H1 (cell line): ENCODE data around the gene MACROD2. TPM values are rescaled to one million over a fixed set of nuclear protein-coding genes. Genes with fewer than 3 reads are reported as not detected.

Experiments
- CTCF ChIA-PET: fragments of 300-600 bp; sonication (Branson Sonifier 250); formaldehyde crosslinking; loops from one replicate; lab custom pipeline; 2021; ENCODE audit not compliant: partially characterized antibody; lab: Charles Lee
- POLR2A ChIA-PET: fragments of 300-600 bp; sonication (Branson Sonifier 250); formaldehyde crosslinking; loops from one replicate; lab custom pipeline; 2021; ENCODE audit warnings: inconsistent platforms; ENCODE audit not compliant: partially characterized antibody; lab: Charles Lee
- DNase-seq, 2 experiments: peaks; one replicate each; pipeline versions ENCODE4 v3.0.0 to v3.0.0-alpha.2; 2010 to 2022; ENCODE audit warnings: low spot score in 2 of 2, low read depth in 1 of 2, mixed read lengths in 1 of 2
- FAIRE-seq: peaks from 2 replicates; lab custom pipeline; 2011; peaks lifted over from hg19 to GRCh38; lab: Jason Lieb, UNC
- H2AFZ ChIP-seq: 2 replicates; pipeline ENCODE4 v1.8.1; 2012; ENCODE audit warnings: low read length, inconsistent platforms
- H2AK5ac ChIP-seq: 2 replicates; pipeline ENCODE4 v1.6.1; 2013; ENCODE audit warnings: low read depth, low read length
- H2BK120ac ChIP-seq: replicated peaks from 2 replicates; pipeline ENCODE3; 2013; ENCODE audit warnings: low read depth, low read length, inconsistent platforms
- H2BK12ac ChIP-seq: 2 replicates; pipeline ENCODE4 v1.6.1; 2013; ENCODE audit warnings: low read depth, low read length
- H2BK15ac ChIP-seq: 2 replicates; pipeline ENCODE4 v1.6.1; 2013; ENCODE audit warnings: low read length
- H2BK20ac ChIP-seq: 2 replicates; pipeline ENCODE4 v1.6.1; 2013; ENCODE audit warnings: low read length
- H2BK5ac ChIP-seq: 2 replicates; pipeline ENCODE4 v1.6.1; 2013; ENCODE audit warnings: low read depth, low read length
- H3K14ac ChIP-seq: 2 replicates; pipeline ENCODE4 v1.6.1; 2013; ENCODE audit warnings: inconsistent platforms; ENCODE audit not compliant: insufficient read length
- H3K18ac ChIP-seq: 2 replicates; pipeline ENCODE4 v1.6.1; 2013; ENCODE audit warnings: low read length; ENCODE audit errors: extremely low read depth
- H3K23ac ChIP-seq: 2 replicates; pipeline ENCODE4 v1.6.1; 2013; ENCODE audit warnings: inconsistent platforms; ENCODE audit not compliant: insufficient read length
- H3K23me2 ChIP-seq: 2 replicates; pipeline ENCODE4 v1.6.1; 2013; ENCODE audit warnings: low read depth, low read length
- H3K27ac ChIP-seq: 2 replicates; pipeline ENCODE4 v1.6.1; 2011; ENCODE audit warnings: low read depth, low read length, inconsistent platforms
- H3K27me3 ChIP-seq, 4 experiments: replicated peaks in 1 of 4; 1 replicate in 1 of 4; 2 replicates in 3 of 4; pipeline versions ENCODE4 v1.6.1 to v1.8.1; 2011 to 2013; ENCODE audit warnings: low read length in 3 of 4, mild to moderate bottlenecking in 3 of 4, inconsistent platforms in 2 of 4, mixed read lengths in 2 of 4, moderate library complexity in 1 of 4; ENCODE audit not compliant: control insufficient read depth in 3 of 4, insufficient read depth in 3 of 4; ENCODE audit errors: extremely low read depth in 1 of 4
- H3K36me3 ChIP-seq, 4 experiments: 2 replicates each; pipeline versions ENCODE4 v1.6.1 to v1.8.1; 2011 to 2013; ENCODE audit warnings: mild to moderate bottlenecking in 4 of 4, low read length in 3 of 4, moderate library complexity in 2 of 4, control low read depth in 1 of 4, inconsistent platforms in 1 of 4; ENCODE audit not compliant: insufficient read depth in 4 of 4, control insufficient read depth in 2 of 4
- H3K4ac ChIP-seq: replicated peaks from 2 replicates; pipeline ENCODE3; 2013; ENCODE audit warnings: low read length, low read depth, mixed read lengths, inconsistent platforms; ENCODE audit not compliant: insufficient read length
- H3K4me1 ChIP-seq, 4 experiments: replicated peaks in 1 of 4; 1 replicate in 1 of 4; 2 replicates in 3 of 4; pipeline versions ENCODE4 v1.6.1 to v1.8.1; 2011 to 2013; ENCODE audit warnings: low read length in 3 of 4, inconsistent platforms in 2 of 4, mixed read lengths in 1 of 4; ENCODE audit not compliant: insufficient read depth in 4 of 4, control insufficient read depth in 3 of 4
- H3K4me2 ChIP-seq, 2 experiments: 2 replicates each; pipeline versions ENCODE4 v1.6.1 to v1.8.1; 2011 to 2013; ENCODE audit warnings: low read depth in 2 of 2, low read length in 2 of 2, control low read depth in 1 of 2, inconsistent platforms in 1 of 2, mild to moderate bottlenecking in 1 of 2; ENCODE audit not compliant: insufficient read depth in 1 of 2
- H3K4me3 ChIP-seq, 4 experiments: fragments of 200-600, 300-600 bp in 1 of 4; sonication (generic), shearing (Covaris generic), sonication (Bioruptor Twin) in 1 of 4; 2 replicates each; pipeline versions ENCODE4 v1.5.1 to v1.8.1; 2011 to 2016; ENCODE audit warnings: low read length in 4 of 4, low read depth in 3 of 4, control low read depth in 2 of 4, inconsistent platforms in 2 of 4, mild to moderate bottlenecking in 2 of 4, mixed read lengths in 1 of 4, moderate library complexity in 1 of 4; ENCODE audit not compliant: insufficient read depth in 2 of 4; ENCODE audit errors: extremely low read depth in 1 of 4
- H3K56ac ChIP-seq: replicated peaks from 2 replicates; pipeline ENCODE3; 2013; ENCODE audit warnings: low read depth, mild to moderate bottlenecking, mixed read lengths, low read length, inconsistent platforms; ENCODE audit not compliant: insufficient read length
- H3K79me1 ChIP-seq: 2 replicates; pipeline ENCODE4 v1.6.1; 2013; ENCODE audit warnings: low read depth, low read length, control low read depth
- H3K79me2 ChIP-seq, 2 experiments: 2 replicates each; pipeline versions ENCODE4 v1.6.1 to v1.8.1; 2012 to 2013; ENCODE audit warnings: low read length in 2 of 2, mild to moderate bottlenecking in 2 of 2, inconsistent platforms in 1 of 2; ENCODE audit not compliant: insufficient read depth in 2 of 2, control insufficient read depth in 1 of 2
- H3K9ac ChIP-seq, 4 experiments: replicated peaks in 1 of 4; 1 replicate in 1 of 4; 2 replicates in 3 of 4; pipeline versions ENCODE4 v1.6.1 to v1.8.1; 2011 to 2013; ENCODE audit warnings: low read depth in 3 of 4, low read length in 3 of 4, control low read depth in 2 of 4, mild to moderate bottlenecking in 2 of 4, moderate library complexity in 2 of 4, inconsistent platforms in 1 of 4; ENCODE audit errors: extremely low read depth in 1 of 4
- H3K9me3 ChIP-seq, 2 experiments: 2 replicates each; pipeline versions ENCODE4 v1.6.1 to v1.8.1; 2012 to 2013; ENCODE audit warnings: mild to moderate bottlenecking in 2 of 2, moderate library complexity in 2 of 2, control low read depth in 1 of 2, inconsistent platforms in 1 of 2, low read depth in 1 of 2, low read length in 1 of 2, mixed read lengths in 1 of 2; ENCODE audit not compliant: insufficient read depth in 2 of 2
- H4K20me1 ChIP-seq, 2 experiments: replicated peaks in 1 of 2; 2 replicates each; pipeline versions ENCODE3 to v1.8.1; 2011 to 2013; ENCODE audit warnings: inconsistent platforms in 2 of 2, low read length in 2 of 2, mild to moderate bottlenecking in 1 of 2; ENCODE audit not compliant: insufficient read depth in 2 of 2, control insufficient read depth in 1 of 2
- H4K5ac ChIP-seq: 2 replicates; pipeline ENCODE4 v1.6.1; 2013; ENCODE audit warnings: low read length, low read depth, mixed read lengths, inconsistent platforms; ENCODE audit not compliant: insufficient read length
- H4K8ac ChIP-seq: 2 replicates; pipeline ENCODE4 v1.8.0; 2013; ENCODE audit warnings: mild to moderate bottlenecking, moderate library complexity, low read length, inconsistent platforms; ENCODE audit not compliant: insufficient read depth; ENCODE audit errors: extremely low read depth
- H4K91ac ChIP-seq: replicated peaks from 2 replicates; pipeline ENCODE3; 2013; ENCODE audit warnings: low read length, mixed read lengths, inconsistent platforms; ENCODE audit not compliant: insufficient read length
- ASH2L ChIP-seq: fragments of 200-600, 300-600 bp; sonication (generic); IDR thresholded peaks from one replicate; pipeline ENCODE4 v1.7.1; 2017; ENCODE audit warnings: low read length
- CEBPB ChIP-seq: IDR thresholded peaks from 2 replicates; pipeline ENCODE4 v1.6.1; 2012; ENCODE audit warnings: low read depth, low read length
- FOSL1 ChIP-seq: IDR thresholded peaks from 2 replicates; pipeline ENCODE4 v1.6.1; 2011; ENCODE audit warnings: mild to moderate bottlenecking, low read depth, low read length, moderate library complexity; ENCODE audit not compliant: insufficient read depth
- KDM4A ChIP-seq: IDR thresholded peaks from one replicate; pipeline ENCODE4 v1.7.1; 2012; ENCODE audit warnings: low read depth, mild to moderate bottlenecking, moderate library complexity, low read length, inconsistent platforms; ENCODE audit not compliant: severe bottlenecking
- MAX ChIP-seq: IDR thresholded peaks from 2 replicates; pipeline ENCODE4 v1.6.1; 2012; ENCODE audit warnings: inconsistent platforms
- NANOG ChIP-seq: IDR thresholded peaks from 2 replicates; pipeline ENCODE4 v1.6.1; 2011; ENCODE audit warnings: low read length, low read depth, mild to moderate bottlenecking, inconsistent platforms; ENCODE audit not compliant: insufficient read depth, poor library complexity, severe bottlenecking
- PHF8 ChIP-seq: fragments of 200-600 bp; sonication (generic); conservative IDR thresholded peaks from 2 replicates; pipeline ENCODE4 v1.7.1; 2012; ENCODE audit warnings: low read depth, mild to moderate bottlenecking, inconsistent platforms, low read length, moderate library complexity
- RNF2 ChIP-seq: fragments of 200-900, 300-1000 bp; sonication (generic); IDR thresholded peaks from 2 replicates; pipeline ENCODE4 v1.7.1; 2016; ENCODE audit warnings: borderline replicate concordance, low read depth, mild to moderate bottlenecking, antibody characterized with exemption, low read length; ENCODE audit not compliant: poor library complexity, severe bottlenecking; ENCODE audit errors: missing control alignments
- SRF ChIP-seq: IDR thresholded peaks from 2 replicates; pipeline ENCODE4 v1.6.1; 2011; ENCODE audit warnings: mild to moderate bottlenecking, low read depth, low read length, moderate library complexity
- TBP ChIP-seq: IDR thresholded peaks from 2 replicates; pipeline ENCODE4 v1.6.1; 2011; ENCODE audit warnings: low read depth, low read length, improper control_type of control experiment
- TEAD4 ChIP-seq: IDR thresholded peaks from 2 replicates; pipeline ENCODE4 v1.6.1; 2012; ENCODE audit warnings: low read depth, low read length, inconsistent platforms, mixed read lengths
- USF2 ChIP-seq: IDR thresholded peaks from 2 replicates; pipeline ENCODE4 v1.6.1; 2011; ENCODE audit warnings: low read length, improper control_type of control experiment
- ZNF274 ChIP-seq: IDR thresholded peaks from 2 replicates; pipeline ENCODE4 v1.7.0; 2012; ENCODE audit warnings: low read length, borderline replicate concordance; ENCODE audit errors: extremely low read depth
- polyA plus RNA-seq, 7 experiments: library from polyadenylated mRNA; depleted of rRNA in 3 of 7; stranded (reverse) in 5 of 7; unstranded in 2 of 7; fragments of >200 nt in 5 of 7; fragments of 200-250 nt in 2 of 7; gene quantifications; 1 replicate in 5 of 7; 2 replicates in 1 of 7; 4 replicates in 1 of 7; pipeline versions ENCODE4 v1.2.1 to v1.2.3, GENCODE V29; 2011 to 2013; ENCODE audit warnings: missing spikeins in 2 of 7, mixed read lengths in 2 of 7
- total RNA-seq: library from RNA; stranded (reverse); fragmentation: NEBNext Ultra II Directional; extraction: Animal tissue kit (Norgen Biotek cat#: 25700); gene quantifications from 2 replicates; pipeline ENCODE4 v1.2.1, GENCODE V29; 2021
- TF ChIP-seq, protein P1 (sequence below): IDR thresholded peaks from 2 replicates; pipeline ENCODE4 v1.6.1; 2011; ENCODE audit warnings: low read depth, mild to moderate bottlenecking, low read length; ENCODE audit not compliant: insufficient read depth

The MACROD2 gene
- total and polyA plus RNA-seq, 2 of the 8 experiments (the other 6 are each of a cell fraction or from before 2014, with no cell fraction given): 0.70 to 3.9 TPM

DNA sequence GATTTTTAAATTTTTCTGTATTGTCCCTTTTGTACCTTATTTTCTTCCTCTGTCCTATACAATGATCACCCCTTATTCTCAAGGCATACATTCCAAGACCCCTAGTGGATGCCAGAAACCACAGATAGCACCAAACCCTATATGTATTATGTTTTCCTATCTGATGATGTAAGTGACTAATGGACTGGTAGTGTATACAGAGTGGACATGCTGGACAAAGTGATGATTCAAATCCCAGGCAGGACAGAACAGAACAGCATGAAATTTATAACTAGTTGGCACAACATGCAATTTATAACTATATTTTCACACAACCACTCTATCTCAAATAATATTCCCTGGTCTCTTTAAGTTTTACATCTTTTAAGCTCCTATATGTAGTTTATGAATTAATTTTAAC is 547.7 kb downstream of the MACROD2 start:
- Histone ChIP-seq H4K20me1 (no peaks in the 10 kb centered on the region), H3K9me3 (no peaks in the 10 kb centered on the region), H3K4me1 (no peaks in the 10 kb centered on the region), H3K23ac (no peak overlapping the region), H4K8ac (no peak overlapping the region), H3K4me2 (no peak overlapping the region), H3K18ac (no peak overlapping the region), H3K79me1 (no peaks in the 10 kb centered on the region), H2AFZ (no peak overlapping the region), H3K27me3 (no peaks in the 10 kb centered on the region), H3K36me3 (no peaks in the 10 kb centered on the region), H3K14ac (no peak overlapping the region), H2BK120ac (no peak overlapping the region), H3K4me3 (no peak overlapping the region), H3K56ac (no peak overlapping the region), H2AK5ac (no peak overlapping the region), H2BK15ac (no peak overlapping the region), H3K4ac (no peak overlapping the region), H3K23me2 (no peaks in the 10 kb centered on the region), H3K9ac (no peak overlapping the region), H4K91ac (no peak overlapping the region), H2BK20ac (no peak overlapping the region), H3K79me2 (no peaks in the 10 kb centered on the region), H2BK12ac (no peak overlapping the region), H4K5ac (no peak overlapping the region), H3K27ac (no peak overlapping the region), H2BK5ac (no peak overlapping the region)
- FAIRE-seq: no peak
- POLR2A ChIA-PET: no interaction called here
- no peak for DNase-seq
- CTCF ChIA-PET: no interaction called here
- no peak for TF ChIP-seq TEAD4
- no peak for TF ChIP-seq RNF2
- TF ChIP-seq NANOG: no peak
- no peak for TF ChIP-seq SRF
- no peak for TF ChIP-seq CEBPB
- no peak for TF ChIP-seq ZNF274
- TF ChIP-seq KDM4A: no peak
- TF ChIP-seq, protein P1, sequence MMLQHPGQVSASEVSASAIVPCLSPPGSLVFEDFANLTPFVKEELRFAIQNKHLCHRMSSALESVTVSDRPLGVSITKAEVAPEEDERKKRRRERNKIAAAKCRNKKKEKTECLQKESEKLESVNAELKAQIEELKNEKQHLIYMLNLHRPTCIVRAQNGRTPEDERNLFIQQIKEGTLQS: no peak
- TF ChIP-seq TBP: no peak
- TF ChIP-seq PHF8: no peak
- no peak for TF ChIP-seq ASH2L
- TF ChIP-seq FOSL1: no peak
- no peak for TF ChIP-seq MAX
- TF ChIP-seq USF2: no peak
